ENCODE data around the gene PLEKHA7. TPM values are rescaled to one million over a fixed set of nuclear protein-coding genes. Genes with fewer than 3 reads are reported as not detected.

The PLEKHA7 gene
- total RNA-seq, 4 donors from 2014 or later = 16.9 to 35.1 (median 24.1) TPM

- TF ChIP-seq, protein P1, sequence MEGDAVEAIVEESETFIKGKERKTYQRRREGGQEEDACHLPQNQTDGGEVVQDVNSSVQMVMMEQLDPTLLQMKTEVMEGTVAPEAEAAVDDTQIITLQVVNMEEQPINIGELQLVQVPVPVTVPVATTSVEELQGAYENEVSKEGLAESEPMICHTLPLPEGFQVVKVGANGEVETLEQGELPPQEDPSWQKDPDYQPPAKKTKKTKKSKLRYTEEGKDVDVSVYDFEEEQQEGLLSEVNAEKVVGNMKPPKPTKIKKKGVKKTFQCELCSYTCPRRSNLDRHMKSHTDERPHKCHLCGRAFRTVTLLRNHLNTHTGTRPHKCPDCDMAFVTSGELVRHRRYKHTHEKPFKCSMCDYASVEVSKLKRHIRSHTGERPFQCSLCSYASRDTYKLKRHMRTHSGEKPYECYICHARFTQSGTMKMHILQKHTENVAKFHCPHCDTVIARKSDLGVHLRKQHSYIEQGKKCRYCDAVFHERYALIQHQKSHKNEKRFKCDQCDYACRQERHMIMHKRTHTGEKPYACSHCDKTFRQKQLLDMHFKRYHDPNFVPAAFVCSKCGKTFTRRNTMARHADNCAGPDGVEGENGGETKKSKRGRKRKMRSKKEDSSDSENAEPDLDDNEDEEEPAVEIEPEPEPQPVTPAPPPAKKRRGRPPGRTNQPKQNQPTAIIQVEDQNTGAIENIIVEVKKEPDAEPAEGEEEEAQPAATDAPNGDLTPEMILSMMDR (IDR thresholded peaks at IDR 0.05) = no peak
- TF ChIP-seq POLR2A (IDR thresholded peaks at IDR 0.05) = no peak
- intact Hi-C loops (cut with DNase I; ENCODE audit: low total_unique reads) = no loop called here
- no peak overlapping the region for H3K4me3 ChIP-seq (ENCODE audit: low read depth, poor library complexity, severe bottlenecking)
- 89 to 94% methylated on average over 3 of the region's 3 CpGs for WGBS, 2 donors
- no peak for DNase-seq (ENCODE audit: low spot score in 2 of 2)
Measured at GRCh38 chr11:17026487-17027082, 12.4 kb upstream of the PLEKHA7 start.

GRCh38 chr11:17024924-17025323, 10.7 kb upstream of the PLEKHA7 start:
- no peak overlapping the region for H3K4me3 ChIP-seq (ENCODE audit: low read depth, poor library complexity, severe bottlenecking)
- 85 to 93% methylated on average over 2 of the region's 2 CpGs for WGBS, 2 donors
- TF ChIP-seq, protein P1 (IDR thresholded peaks at IDR 0.05) = no peak
- no peak for TF ChIP-seq POLR2A (IDR thresholded peaks at IDR 0.05)
- intact Hi-C loops (cut with DNase I; ENCODE audit: low total_unique reads) = no loop called here
- DNase-seq (ENCODE audit: low spot score in 2 of 2) = no peak

DNA sequence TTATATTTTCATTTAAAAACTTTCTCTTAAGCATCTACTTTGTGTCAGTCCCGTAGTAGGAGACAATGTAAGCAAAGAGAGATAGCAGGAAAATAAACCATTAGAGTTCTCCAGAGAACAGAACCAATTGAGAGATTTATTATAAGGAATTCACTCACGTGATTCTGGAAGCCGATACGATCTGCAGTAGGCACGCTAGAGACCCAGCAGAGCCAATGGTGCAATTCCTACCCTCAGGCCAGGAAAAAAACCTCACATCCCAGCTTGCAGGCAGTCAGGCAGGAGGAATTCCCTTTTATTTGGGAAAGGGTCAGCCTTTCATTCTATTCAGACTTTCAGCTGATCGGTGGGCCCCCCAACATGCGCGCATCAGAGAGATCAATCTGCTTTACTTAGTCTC, 7.3 kb upstream of the PLEKHA7 start:
- no peak for TF ChIP-seq POLR2A (IDR thresholded peaks at IDR 0.05)
- TF ChIP-seq, protein P1 (IDR thresholded peaks at IDR 0.05) = no peak
- no peak overlapping the region for H3K4me3 ChIP-seq (ENCODE audit: low read depth, poor library complexity, severe bottlenecking)
- WGBS, 2 donors = 57 to 66% methylated on average over 8 of the region's 8 CpGs
- DNase-seq (ENCODE audit: low spot score in 2 of 2) = no peak
- intact Hi-C loops (cut with DNase I; ENCODE audit: low total_unique reads) = no loop called here

DNA sequence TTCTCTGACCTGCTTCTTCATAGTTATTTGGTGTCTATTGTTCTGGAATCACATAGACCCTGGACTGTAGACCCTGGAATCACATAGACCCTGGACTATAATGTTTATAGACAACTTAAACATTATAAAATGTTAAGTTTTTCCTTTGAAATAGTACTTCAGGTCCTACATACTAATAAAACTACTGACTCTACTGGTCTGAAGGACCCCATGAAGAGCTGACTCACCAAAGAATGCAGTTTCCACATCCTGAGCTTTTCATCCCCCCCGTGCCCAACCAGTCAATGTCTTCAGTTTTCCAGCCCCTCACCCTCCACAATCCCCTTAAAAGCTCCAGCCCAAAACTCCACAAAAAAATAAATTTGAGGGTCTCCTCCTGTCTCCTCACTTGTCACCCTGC, 6.6 kb upstream of the PLEKHA7 start:
- no peak for DNase-seq (ENCODE audit: low spot score in 2 of 2)
- WGBS, 2 donors = 93 to 96% methylated on average over 1 of the region's 1 CpG
- intact Hi-C loops (cut with DNase I; ENCODE audit: low total_unique reads) = no loop called here
- no peak overlapping the region for H3K4me3 ChIP-seq (ENCODE audit: low read depth, poor library complexity, severe bottlenecking)
- TF ChIP-seq, protein P1 (IDR thresholded peaks at IDR 0.05) = no peak
- no peak for TF ChIP-seq POLR2A (IDR thresholded peaks at IDR 0.05)

DNA sequence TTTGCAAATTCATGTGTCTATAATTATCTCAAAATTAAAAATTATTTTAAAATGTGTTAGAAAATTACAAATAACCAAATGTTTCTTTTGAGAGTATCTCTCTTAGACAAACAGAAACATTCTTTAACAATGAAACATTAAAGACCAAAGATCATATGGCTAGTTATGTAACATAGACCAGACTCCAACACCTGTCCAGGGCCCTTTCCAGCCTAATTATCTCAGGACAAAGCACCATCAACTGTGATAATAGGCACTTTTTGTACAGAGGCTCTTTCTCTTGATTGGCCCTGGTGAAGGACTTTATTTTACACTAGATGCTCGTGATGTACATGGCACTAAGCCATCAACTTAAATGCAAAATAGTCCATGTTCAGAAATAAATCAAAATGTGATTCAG, 5.0 kb upstream of the PLEKHA7 start:
- TF ChIP-seq, protein P1 (IDR thresholded peaks at IDR 0.05) = no peak
- TF ChIP-seq POLR2A (IDR thresholded peaks at IDR 0.05) = no peak
- H3K4me3 ChIP-seq (ENCODE audit: low read depth, poor library complexity, severe bottlenecking) = no peak overlapping the region
- intact Hi-C loops (cut with DNase I; ENCODE audit: low total_unique reads) = no loop called here
- WGBS, 2 donors = 62 to 66% methylated on average over 1 of the region's 1 CpG
- no peak for DNase-seq (ENCODE audit: low spot score in 2 of 2)

DNA sequence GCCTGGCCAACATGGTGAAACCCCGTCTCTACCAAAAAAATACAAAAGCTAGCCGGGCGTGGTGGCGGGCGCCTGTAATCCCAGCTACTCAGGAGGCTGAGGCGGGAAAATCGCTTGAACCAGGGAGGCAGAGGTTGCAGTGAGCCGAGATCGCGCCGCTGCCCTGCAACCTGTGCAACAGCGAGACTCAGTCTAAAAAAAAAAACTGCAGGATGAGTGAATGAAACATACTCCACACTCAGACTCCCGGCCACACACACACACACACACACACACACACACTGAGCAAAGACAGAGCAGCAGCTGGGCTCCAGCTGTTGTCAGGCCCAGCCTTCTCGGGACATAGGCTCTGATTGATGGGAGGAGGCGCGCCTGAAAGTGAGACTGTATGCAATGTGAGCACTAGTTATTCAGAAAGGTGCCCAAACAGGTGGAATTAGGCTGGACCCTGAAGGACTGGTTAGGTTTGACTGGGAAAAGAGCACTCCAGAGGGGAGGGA, 1.5 kb upstream of the PLEKHA7 start:
- peak in 1 of 2 donors; percentile 77 for DNase-seq (ENCODE audit: low spot score in 2 of 2)
- WGBS, 2 donors = 84 to 85% methylated on average over 16 of the region's 16 CpGs
- intact Hi-C loops (cut with DNase I; ENCODE audit: low total_unique reads) = no loop called here
- no peak overlapping the region for H3K4me3 ChIP-seq (ENCODE audit: low read depth, poor library complexity, severe bottlenecking)
- TF ChIP-seq POLR2A (IDR thresholded peaks at IDR 0.05) = no peak
